Hematopoietic multipotent progenitor cell treated with erythropoietin and hydrocortisone succinate and interleukin-3 and kit ligand, for 8 days (in vitro differentiated cells): Measurements from ENCODE around the gene DBX2.
A peak's percentile ranks its signal among the peaks of the same experiment; 100 is the strongest.
"Not testable (repeated sequence)": the region's sequence is repeated elsewhere in the genome, so short reads cannot be mapped to it uniquely, and the experiment has no call there.

Source experiments
- DNase-seq: peaks from one replicate; pipeline ENCODE4 v3.0.0-alpha.2; 2015

DBX2 gene

DNA sequence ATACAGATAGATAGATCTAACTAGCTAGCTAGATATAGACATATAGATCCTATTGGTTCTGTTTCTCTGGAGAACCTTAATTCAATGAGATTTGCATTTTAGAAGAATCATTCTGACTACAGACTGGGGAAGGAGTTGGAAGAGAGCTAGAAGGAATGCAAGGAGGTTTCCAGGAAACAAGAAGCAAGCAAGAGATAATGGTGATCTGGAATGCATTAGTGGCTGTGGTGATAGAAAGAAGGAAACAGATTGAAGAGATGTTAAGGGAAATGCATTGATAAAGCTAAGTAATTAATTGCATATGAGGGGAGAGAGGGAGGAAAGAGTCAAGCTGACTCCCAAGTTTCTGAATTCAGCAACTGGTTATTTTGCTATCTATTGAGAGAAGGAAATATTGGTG lies 42.7 kb downstream of the DBX2 start:
- DNase-seq, result no peak

DNA sequence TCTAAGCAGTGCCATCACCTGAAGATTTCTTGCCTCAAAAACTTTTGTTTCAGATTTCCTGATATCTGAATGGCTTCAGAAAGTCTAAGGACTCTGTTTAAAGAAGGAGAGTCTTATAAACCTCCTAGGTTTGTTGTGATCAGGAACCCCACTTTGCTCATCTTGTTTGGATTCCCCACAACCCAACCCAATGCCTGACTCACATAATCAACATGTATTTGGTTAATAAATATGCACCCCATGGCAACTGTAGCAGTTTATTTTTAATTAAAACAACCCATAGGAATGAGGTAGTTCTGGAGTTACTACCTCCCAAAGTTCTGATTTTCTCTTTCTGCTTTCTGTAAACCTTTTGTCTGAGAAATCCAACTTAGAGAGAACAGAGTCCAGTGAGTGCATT lies 51.5 kb downstream of the DBX2 start:
- DNase-seq, result no peak

DNA sequence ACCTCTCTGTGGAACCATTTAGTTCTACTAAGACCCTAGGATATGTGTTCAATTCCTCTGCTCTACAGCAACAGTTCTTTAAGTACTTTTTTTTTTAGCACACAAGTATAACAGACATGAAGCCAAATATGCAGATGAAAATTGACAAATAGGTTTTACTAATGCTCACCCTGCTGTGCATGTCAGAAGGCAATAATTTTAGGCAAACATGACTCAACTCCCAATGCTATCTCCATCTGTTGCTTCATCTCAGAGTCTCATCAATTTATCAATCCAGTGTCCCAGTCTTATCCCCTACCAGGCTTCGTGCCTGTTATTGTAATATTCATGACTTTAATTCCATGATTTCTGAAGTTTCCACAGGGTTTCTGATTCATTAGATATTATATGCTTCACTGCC lies 57.7 kb downstream of the DBX2 start:
- DNase-seq, result no peak

DNA sequence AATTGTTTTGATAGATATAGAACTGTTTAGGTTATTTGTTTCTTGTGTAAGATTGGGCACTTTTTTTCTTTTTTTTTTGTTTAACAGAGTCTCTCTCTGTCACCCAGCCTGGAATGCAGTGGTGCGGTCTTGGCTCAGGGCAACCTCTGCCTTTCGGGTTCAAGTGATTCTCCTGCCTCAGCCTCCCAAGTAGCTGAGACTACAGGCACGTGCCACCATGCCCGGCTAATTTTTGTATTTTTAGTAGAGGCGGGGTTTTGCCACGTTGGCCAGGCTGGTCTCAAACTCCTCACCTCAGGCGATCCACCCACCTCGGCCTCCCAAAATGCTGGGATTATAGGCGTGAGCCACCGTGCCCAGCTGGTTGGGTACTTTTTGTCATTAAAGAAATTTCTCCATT lies 66.0 kb downstream of the DBX2 start:
- not testable (repeated sequence) for DNase-seq

DNA sequence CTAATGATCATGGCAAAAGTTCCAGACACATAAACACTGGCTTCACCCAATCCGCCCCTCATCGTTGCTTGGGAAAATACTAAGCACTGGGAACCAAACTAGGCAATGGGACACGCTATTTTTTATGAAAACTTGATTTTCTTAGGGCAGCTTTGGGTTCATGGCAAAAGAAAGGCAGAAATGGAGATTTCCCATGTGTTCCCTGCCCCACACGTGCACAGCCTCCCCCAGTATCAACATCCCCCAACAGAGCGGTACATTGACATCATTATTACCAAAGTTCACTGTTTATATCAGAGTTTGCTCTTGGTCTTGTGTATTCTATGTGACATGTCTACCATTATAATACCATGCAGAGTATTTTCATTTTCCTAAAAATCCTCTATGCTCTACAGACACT lies 71.0 kb downstream of the DBX2 start:
- no peak for DNase-seq

DNA sequence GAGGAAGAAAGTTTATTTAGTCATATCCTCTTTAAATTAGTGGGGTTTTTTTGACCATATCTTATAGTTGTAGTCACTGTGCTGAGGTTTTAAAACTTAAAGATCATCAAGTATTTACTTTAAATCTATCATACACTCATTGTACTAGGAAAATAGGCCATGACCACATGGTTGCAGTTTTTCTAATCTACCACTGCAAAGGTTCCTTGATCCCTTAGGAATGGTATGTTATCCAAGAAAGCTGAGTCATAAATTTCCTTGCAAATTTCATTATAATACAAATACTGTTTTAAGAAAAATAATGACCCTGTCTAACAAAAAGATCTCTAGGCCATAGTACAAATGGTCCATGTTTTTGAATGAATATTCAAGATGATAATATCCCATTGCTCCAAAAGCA lies 74.7 kb downstream of the DBX2 start:
- DNase-seq, result no peak

DNA sequence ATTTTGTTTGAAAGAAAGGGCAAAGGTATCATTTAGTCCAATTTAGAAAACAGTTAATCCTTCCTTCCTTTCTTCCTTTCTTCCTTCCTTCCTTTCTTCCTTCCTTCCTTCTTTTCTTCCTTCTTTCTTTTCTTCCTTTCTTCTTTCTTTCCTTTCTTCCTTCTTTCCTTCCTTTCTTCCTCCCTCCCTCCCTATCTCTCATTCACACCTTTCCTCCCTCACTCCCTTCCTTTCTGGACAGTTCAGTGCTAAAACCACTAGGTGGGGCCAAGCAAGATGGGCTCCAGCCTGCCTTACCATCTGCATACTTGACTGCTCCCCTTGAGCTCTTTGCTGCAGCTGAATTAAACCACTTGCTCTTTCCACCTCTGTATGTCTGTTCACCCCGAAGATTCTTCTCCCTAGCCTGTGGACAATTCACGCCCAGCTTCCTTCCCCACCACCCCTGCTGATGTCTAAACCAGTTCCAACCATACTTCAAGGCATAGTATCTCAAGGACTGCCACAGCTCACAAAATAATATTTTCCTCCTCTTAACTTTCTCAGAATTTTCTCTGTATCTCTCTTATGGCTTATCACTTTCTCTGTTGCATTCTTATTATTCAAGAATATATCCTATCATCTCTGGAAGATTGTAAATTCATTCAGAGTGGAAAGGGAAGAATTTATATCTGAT lies 78.0 kb downstream of the DBX2 start:
- DNase-seq, result peak; percentile 20

DNA sequence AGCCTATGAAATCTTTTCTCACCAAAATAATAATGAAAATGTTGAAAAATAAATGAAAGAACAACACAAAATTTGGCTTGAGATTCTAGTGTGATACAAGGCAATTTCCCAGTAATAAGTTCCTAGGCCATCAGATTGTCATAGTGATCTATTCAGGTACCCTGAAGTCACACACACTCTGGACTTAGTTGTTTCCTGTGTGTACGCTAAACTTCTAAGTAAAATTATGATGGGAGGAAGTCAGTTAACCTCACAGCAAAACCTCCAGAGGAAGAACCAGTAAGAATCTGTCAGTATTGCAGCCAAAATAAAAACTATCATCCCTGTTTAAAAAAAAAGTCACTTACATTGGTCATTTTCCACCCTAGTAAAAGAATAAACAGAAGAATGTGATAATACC lies 81.9 kb downstream of the DBX2 start:
- no peak for DNase-seq
